ENCODE measurements around the gene ZNF785. TPM values are rescaled to one million over a fixed set of nuclear protein-coding genes. Genes with fewer than 3 reads are reported as not detected.

Gene ZNF785
- polyA plus RNA-seq, 1 experiment, result 6.6 TPM

DNA sequence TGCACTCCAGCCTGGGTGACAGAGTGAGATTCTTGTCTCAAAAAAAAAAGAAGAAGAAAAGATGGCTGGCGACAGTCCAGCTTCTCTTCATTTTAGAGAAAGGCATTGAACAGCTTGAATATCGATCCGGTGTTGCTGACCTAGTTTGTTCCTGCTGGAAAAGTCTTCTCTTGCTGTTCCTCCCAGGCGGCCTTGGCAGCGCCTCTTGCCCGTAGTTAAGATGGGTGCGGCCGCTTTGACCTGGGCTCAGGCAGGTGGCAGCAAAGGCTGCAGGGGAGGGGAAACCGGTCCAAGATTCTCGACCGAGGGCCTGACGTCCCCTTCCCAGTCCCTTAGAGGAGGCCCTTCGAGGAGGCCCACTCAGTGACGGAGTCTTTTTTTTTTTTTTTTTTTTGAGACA lies 23.5 kb downstream of the ZNF785 start:
- Histone ChIP-seq H3K36me3 (ENCODE audit: control insufficient read depth, insufficient read depth, low read length) (no peaks in the 10 kb centered on the region; the same call in 1 of the 2 replicates), H3K4me3 (ENCODE audit: low read depth, low read length) (no peak overlapping the region), H3K27me3 (ENCODE audit: control insufficient read depth, insufficient read depth, low read length) (0 out of 2 replicates have a peak, but pooled peaks cover 2% of the 10 kb centered on the region)
- POLR2A ChIA-PET, result no interaction called here
- TF ChIP-seq, protein P1, sequence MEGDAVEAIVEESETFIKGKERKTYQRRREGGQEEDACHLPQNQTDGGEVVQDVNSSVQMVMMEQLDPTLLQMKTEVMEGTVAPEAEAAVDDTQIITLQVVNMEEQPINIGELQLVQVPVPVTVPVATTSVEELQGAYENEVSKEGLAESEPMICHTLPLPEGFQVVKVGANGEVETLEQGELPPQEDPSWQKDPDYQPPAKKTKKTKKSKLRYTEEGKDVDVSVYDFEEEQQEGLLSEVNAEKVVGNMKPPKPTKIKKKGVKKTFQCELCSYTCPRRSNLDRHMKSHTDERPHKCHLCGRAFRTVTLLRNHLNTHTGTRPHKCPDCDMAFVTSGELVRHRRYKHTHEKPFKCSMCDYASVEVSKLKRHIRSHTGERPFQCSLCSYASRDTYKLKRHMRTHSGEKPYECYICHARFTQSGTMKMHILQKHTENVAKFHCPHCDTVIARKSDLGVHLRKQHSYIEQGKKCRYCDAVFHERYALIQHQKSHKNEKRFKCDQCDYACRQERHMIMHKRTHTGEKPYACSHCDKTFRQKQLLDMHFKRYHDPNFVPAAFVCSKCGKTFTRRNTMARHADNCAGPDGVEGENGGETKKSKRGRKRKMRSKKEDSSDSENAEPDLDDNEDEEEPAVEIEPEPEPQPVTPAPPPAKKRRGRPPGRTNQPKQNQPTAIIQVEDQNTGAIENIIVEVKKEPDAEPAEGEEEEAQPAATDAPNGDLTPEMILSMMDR (IDR thresholded peaks at IDR 0.05; ENCODE audit: insufficient read depth, low read depth, low read length), result no peak
- CTCF ChIA-PET, result no interaction called here
- DNase-seq (ENCODE audit: low read depth), result no peak

DNA sequence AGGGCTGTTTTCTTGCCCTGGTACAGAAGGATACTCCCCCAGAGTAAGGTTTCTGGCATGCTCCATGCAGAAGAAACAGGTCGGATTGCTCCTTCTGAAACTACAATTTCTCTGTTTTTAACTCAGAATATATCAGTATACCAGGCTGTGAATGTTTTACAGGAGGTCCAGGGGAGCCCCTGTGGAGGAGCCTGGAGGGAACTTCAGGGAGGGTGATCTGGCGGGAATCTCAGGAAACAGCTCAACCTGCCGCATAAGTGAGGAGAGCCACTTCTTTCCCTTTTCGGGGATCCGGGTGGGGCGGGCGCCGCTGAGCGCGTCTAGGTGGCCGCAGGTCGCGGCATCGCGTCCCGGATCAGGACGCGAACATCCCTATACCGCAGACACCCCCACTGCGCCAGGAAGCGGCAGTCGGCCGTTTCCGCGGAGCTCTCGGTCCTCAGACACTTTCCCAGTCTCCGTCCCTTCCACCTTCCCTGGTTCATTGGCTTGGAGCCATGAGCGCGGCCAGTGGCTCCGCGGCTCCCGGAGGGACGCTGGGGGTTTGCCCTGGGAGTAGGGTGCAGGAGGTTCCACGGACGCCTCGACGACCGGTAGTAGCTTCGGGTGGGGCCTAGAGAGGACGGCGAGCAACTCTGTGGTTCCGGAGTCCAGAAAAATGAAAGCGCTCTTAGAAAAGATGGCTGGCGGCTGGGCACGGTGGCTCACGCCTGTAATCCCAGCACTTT lies 24.2 kb downstream of the ZNF785 start:
- CTCF ChIA-PET, result no interaction called here
- TF ChIP-seq, protein P1 (IDR thresholded peaks at IDR 0.05; ENCODE audit: insufficient read depth, low read depth, low read length), result no peak
- DNase-seq (ENCODE audit: low read depth), result no peak
- no peaks in the 10 kb centered on the region; the same call in 1 of the 2 replicates for H3K36me3 ChIP-seq (ENCODE audit: control insufficient read depth, insufficient read depth, low read length)
- 0 out of 2 replicates have a peak, but pooled peaks cover 2% of the 10 kb centered on the region for H3K27me3 ChIP-seq (ENCODE audit: control insufficient read depth, insufficient read depth, low read length)
- POLR2A ChIA-PET, result no interaction called here
- peak overlapping the region; percentile 24 for H3K4me3 ChIP-seq (ENCODE audit: low read depth, low read length)

DNA sequence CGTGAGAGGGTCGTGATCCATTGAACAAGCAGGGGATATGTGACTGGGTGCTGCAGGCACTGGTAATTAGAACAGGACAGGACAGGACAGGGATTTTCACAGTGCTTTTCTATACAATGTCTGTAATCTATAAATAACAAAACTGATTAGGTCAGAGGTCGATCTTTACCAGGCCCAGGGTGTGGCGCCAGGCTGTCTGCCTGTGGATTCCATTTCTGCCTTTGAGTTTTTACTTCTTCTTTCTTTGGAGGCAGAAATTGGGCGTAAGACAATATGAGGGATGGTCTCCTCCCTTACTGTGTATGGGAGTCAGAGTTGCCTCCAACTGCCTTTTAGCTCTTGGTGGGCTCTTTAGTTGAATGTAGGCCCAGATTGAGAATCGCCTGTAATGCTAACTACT lies 25.8 kb downstream of the ZNF785 start:
- Histone ChIP-seq H3K27me3 (ENCODE audit: control insufficient read depth, insufficient read depth, low read length) (no peaks in the 10 kb centered on the region), H3K4me3 (ENCODE audit: low read depth, low read length) (no peak overlapping the region), H3K36me3 (ENCODE audit: control insufficient read depth, insufficient read depth, low read length) (peaks cover 8% of the 10 kb centered on the region)
- POLR2A ChIA-PET, result no interaction called here
- CTCF ChIA-PET, result interaction anchor here (0.7 to 1.8 kb wide), 3 partner anchors 24 to 129 kb away, joined by 3 to 8 read pairs (median 5); partner anchors contain the start of genes DCTPP1, PRR14 and ZNF747
- TF ChIP-seq, protein P1 (IDR thresholded peaks at IDR 0.05; ENCODE audit: insufficient read depth, low read depth, low read length), result no peak
- DNase-seq (ENCODE audit: low read depth), result no peak

DNA sequence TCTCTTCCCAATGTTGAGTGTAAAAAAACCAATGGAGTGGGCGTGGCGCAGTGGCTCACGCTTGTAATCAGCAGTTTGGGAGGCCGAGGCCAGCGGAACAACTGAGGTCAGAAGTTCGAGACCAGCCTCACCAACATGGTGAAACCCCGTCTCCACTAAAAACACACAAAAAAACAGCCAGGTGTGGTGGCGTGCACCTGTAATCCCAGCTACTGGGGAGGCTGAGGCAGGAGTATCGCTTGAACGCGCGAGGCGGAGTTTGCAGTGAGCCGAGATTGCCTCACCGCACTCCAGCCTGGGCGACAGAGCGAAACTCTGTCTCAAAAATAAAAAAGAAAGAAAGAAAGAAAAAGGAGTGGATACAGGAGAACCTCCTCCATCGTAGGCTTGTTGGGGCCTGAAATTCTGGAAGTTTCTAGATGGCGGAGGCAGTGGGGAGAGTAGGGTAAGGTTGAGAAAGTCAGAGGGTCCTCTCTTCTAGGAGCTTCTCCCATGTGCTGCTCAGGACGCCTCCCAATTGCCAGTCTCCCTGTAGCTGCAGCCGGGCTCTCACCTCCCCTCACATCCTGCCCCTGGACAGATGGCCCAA lies 26.6 kb downstream of the ZNF785 start:
- DNase-seq (ENCODE audit: low read depth), result no peak
- H3K36me3 ChIP-seq (ENCODE audit: control insufficient read depth, insufficient read depth, low read length), result peaks cover 11% of the 10 kb centered on the region
- CTCF ChIA-PET, result interaction anchor here (1.4 to 2.2 kb wide), 4 partner anchors 13 to 129 kb away, joined by 4 to 9 read pairs (median 6); partner anchors contain the start of genes DCTPP1 and ZNF747

More for the DNA sequence above, 26.6 kb downstream of the ZNF785 start:
- TF ChIP-seq, protein P1 (IDR thresholded peaks at IDR 0.05; ENCODE audit: insufficient read depth, low read depth, low read length), result no peak
- Histone ChIP-seq H3K4me3 (ENCODE audit: low read depth, low read length) (peak overlapping the region; percentile 10), H3K27me3 (ENCODE audit: control insufficient read depth, insufficient read depth, low read length) (no peaks in the 10 kb centered on the region)
- POLR2A ChIA-PET, result interaction anchor here (0.6 kb wide), 1 partner anchor 487 kb away, joined by 3 read pairs; no protein-coding TSS in a partner anchor

Data from BJ (cell line).